Stimulated activated CD8-positive, alpha-beta memory T cell treated with anti-CD3 and anti-CD28 coated beads, Interleukin-15, amount 100 ng/mL, for 1 hour (primary cell): ENCODE measurements around the gene SMIM22.

Experiments used
- DNase-seq: peaks from one replicate; pipeline ENCODE4 v3.0.0-alpha.2; 2020; ENCODE audit warnings: low read depth

Gene SMIM22

GRCh38 chr16:4795828-4796572, 831 bp downstream of the SMIM22 start:
- no peak for DNase-seq

- no peak for DNase-seq
These were observed 2.0 kb downstream of the SMIM22 start for GRCh38 chr16:4796982-4797804.

- no peak for DNase-seq
These were observed 2.7 kb downstream of the SMIM22 start for GRCh38 chr16:4797805-4798252.

GRCh38 chr16:4798456-4798855, 3.3 kb downstream of the SMIM22 start:
- DNase-seq: no peak

GRCh38 chr16:4799171-4799855, 4.1 kb downstream of the SMIM22 start:
- DNase-seq: no peak

- no peak for DNase-seq
These were observed 5.3 kb downstream of the SMIM22 start for GRCh38 chr16:4800290-4801041.

GRCh38 chr16:4801051-4801961, 6.1 kb downstream of the SMIM22 start:
- DNase-seq: no peak

GRCh38 chr16:4801962-4802658, 6.9 kb downstream of the SMIM22 start, which contains the start of gene ROGDI:
Gene ROGDI, minus strand, starts transcription at chr16:4802633. Its CDS starts 62 bp downstream, at chr16:4802571.
- peak; percentile 43 for DNase-seq

- peak; percentile 76 for DNase-seq
These were observed 7.6 kb downstream of the SMIM22 start for GRCh38 chr16:4802659-4803287.

- DNase-seq: no peak
These were observed 8.3 kb downstream of the SMIM22 start for GRCh38 chr16:4803401-4803844.

- no peak for DNase-seq
These were observed 9.0 kb downstream of the SMIM22 start for GRCh38 chr16:4803898-4804762.

- DNase-seq: no peak
These were observed 10.1 kb downstream of the SMIM22 start for GRCh38 chr16:4805231-4805630.

GRCh38 chr16:4806280-4806679, 11.1 kb downstream of the SMIM22 start:
- DNase-seq: no peak

- no peak for DNase-seq
These were observed 16.1 kb downstream of the SMIM22 start for GRCh38 chr16:4811242-4811641.

GRCh38 chr16:4811773-4812172, 16.6 kb downstream of the SMIM22 start:
- no peak for DNase-seq

- DNase-seq: no peak
These were observed 18.3 kb downstream of the SMIM22 start for GRCh38 chr16:4813251-4814003.

GRCh38 chr16:4814046-4814445, 18.9 kb downstream of the SMIM22 start:
- DNase-seq: no peak
